ENCODE results near the gene NDUFB2. TPM values are rescaled to one million over a fixed set of nuclear protein-coding genes. Genes with fewer than 3 reads are reported as not detected.
A peak's percentile ranks its signal among the peaks of the same experiment; 100 is the strongest.

The NDUFB2 gene
- polyA plus RNA-seq, result 1,000 to 10,000 TPM in 1 of 3 donors, 100 to 1,000 TPM in 2; 742 to 1,051 (median 942) TPM

- Mint-ChIP-seq H3K9me3 (no peaks in the 10 kb centered on the region), H3K27ac (peak within 1 kb of the TSS; percentile 97 to 99 (median 98)), H3K36me3 (peaks cover 0 to 7% (median 0%) of the 10 kb centered on the region in 3 donors), H3K27me3 (ENCODE audit: low read depth in 3 of 3) (peaks cover 9 to 12% (median 10%) of the 10 kb centered on the region in 3 donors), H3K4me1 (peaks cover 43 to 59% of the 10 kb centered on the region in 2 donors), H3K4me3 (peak within 1 kb of the TSS; percentile 98 to 99 (median 99))
- peak; percentile 77 to 88 (median 81) for DNase-seq
Observed at GRCh38 chr7:140696680-140697446, at the start of gene NDUFB2. TSS of gene NDUFB2 (plus strand) at chr7:140696708. CDS start at chr7:140696745, 37 bp downstream.

DNA sequence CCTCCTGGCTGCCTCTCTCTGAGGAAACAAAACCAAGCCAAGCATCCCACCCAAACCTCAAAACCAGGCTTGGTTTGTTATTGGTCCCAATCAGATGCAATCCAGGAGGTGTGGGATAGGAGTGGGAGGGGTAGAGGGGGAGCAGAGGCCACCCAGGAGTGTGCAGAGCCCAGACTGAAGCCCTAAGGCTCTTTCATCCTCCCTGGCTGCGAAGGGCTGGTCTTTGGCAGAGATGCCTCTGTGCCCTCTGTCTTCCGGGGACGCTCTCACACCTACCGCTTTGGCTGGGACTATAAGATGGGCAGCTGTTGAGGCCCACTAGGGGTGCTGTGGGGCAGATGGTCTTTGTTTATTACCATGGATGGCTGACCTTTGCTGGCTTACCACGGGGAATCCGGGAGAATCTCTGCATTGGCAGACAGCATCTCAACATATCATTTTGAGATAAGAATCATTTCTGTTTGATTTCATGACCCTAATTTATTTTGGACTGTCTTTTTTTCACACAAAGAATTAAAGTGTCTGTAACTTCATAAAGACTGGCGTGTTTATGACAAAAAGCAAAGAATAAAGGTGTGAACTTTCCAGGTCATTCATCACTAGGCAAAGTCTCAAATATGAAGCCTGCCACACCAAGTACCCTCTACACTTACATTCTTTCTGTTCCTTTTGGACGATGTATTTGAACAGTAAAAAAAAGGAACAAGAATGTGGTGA lies 49.4 kb upstream of the NDUFB2 start:
- Mint-ChIP-seq H3K36me3 (no peaks in the 10 kb centered on the region), H3K4me3 (peak overlapping the region in 1 of 5 donors; percentile 7), H3K4me1 (peaks cover 8 to 11% of the 10 kb centered on the region in 2 donors), H3K27me3 (ENCODE audit: low read depth in 3 of 3) (peaks cover 6 to 14% (median 7%) of the 10 kb centered on the region in 3 donors), H3K9me3 (no peaks in the 10 kb centered on the region), H3K27ac (peak overlapping the region in 1 of 6 donors; percentile 69)
- peak; percentile 33 to 44 (median 37) for DNase-seq

DNA sequence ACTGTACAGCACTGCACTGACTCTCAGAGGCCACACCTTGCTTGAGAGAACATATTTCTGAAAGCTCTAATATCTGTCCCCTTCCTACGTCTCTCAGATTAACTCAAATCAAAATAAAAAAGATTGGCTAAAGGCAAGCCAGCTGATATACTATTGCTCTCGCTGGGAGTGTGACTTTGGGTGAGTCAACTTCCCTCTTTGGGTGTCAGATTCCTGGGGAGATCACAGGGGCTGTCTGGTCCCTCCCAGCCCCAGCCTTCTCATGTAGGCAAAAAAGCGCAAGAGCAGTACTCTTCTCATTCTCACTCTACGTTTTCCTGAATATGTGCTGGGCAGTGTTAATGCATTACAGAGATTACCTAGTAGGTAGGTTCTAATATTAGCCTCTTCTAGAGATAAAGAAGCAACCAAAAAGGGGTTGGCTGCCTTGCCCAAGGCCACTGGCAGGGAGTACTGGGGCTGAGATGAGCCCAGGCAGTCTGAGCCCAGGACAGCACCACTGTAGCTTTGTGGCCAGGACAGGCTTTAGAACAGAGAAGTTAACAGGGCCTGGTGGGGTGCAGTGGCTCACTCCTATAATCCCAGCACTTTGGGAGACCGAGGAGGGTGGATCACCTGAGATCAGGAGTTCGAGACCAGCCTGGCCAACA lies 46.8 kb upstream of the NDUFB2 start:
- Mint-ChIP-seq H3K27ac (no peak overlapping the region), H3K4me1 (peaks cover 12 to 18% of the 10 kb centered on the region in 2 donors), H3K36me3 (no peaks in the 10 kb centered on the region), H3K27me3 (ENCODE audit: low read depth in 3 of 3) (peaks cover 2 to 7% (median 6%) of the 10 kb centered on the region in 3 donors), H3K9me3 (no peaks in the 10 kb centered on the region), H3K4me3 (no peak overlapping the region)
- no peak for DNase-seq

DNA sequence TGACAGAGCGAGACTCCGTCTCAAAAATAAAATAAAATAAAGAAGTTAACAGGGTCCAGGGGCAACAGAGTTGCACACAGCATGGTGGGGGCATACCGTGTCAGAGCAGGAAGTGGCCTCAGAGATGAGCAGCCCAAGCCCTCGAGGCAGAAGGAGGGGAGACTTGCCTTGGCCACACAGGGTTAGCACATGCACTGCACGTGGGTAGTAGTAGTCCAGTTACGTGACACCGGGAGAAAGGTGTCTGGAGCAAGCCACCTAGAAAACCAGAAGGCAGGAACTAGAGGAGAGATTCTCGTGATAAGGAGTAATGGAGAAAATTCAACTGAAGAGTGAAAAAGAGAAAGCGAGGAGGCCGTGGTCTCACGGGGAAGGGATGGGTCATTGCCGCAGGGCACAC lies 46.1 kb upstream of the NDUFB2 start:
- no peak for DNase-seq

DNA sequence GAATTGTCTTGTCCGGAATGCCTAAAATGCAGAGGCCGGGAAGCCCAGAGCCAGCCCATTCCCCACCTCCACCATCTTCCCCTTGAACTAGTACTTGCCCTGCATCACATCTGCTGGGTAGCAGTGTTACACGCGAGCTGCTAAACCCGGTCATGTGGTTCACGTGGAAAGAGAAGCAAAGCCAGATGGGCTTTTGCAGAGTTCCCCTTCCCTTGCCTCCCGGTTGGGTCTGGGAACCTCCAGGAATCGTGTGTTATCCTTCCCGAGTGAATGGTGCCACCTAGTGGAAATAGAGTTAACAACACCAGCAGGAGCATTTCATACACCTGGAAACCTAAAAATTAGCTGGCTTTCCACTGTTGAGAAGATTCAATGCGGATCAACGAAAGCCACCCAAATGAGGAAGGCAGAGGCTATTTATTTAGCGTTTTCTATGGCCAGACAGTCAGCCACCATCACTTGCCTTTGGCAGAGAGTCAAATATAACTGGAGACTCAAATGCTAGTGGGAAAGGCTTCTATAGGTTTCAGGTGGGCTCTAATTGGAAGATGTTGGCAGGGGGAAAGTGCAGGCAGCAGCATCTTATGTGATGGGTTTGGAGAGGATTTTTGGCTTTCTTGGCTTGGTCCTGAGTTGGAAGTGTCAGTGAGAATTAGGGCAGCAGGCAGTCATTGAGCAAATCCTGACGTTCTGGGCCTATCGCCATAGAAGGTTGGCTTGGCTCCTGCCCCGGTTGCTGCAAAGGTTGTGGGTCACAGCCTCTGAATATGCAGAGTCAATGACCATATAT lies 43.0 kb upstream of the NDUFB2 start:
- peak; percentile 37 to 43 (median 41) for DNase-seq
- Mint-ChIP-seq H3K36me3 (no peaks in the 10 kb centered on the region), H3K27ac (no peak overlapping the region), H3K4me3 (no peak overlapping the region), H3K4me1 (peaks cover 21 to 25% of the 10 kb centered on the region in 2 donors), H3K9me3 (no peaks in the 10 kb centered on the region), H3K27me3 (ENCODE audit: low read depth in 3 of 3) (peaks cover 2 to 5% (median 5%) of the 10 kb centered on the region in 3 donors)

More for the DNA sequence above, 46.1 kb upstream of the NDUFB2 start:
- Mint-ChIP-seq H3K27ac (no peak overlapping the region), H3K9me3 (no peaks in the 10 kb centered on the region), H3K27me3 (ENCODE audit: low read depth in 3 of 3) (peaks cover 2 to 5% (median 5%) of the 10 kb centered on the region in 3 donors), H3K36me3 (no peaks in the 10 kb centered on the region), H3K4me3 (no peak overlapping the region), H3K4me1 (peaks cover 13 to 18% of the 10 kb centered on the region in 2 donors)

DNA sequence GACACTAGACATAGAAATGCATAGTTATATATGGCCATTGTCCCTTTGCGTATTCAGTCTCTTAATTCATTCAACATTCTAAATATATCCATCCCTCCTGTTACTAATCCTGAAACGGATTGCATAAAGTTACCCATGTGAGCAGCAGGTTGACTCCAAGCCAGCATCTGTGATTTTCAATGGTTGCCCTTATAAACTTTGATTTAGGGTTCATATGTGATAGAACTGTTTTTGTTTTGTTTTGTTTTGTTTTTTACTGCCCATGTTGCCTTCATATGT lies 42.5 kb upstream of the NDUFB2 start:
- H3K27ac Mint-ChIP-seq, result no peak overlapping the region
- peaks cover 21 to 25% of the 10 kb centered on the region in 2 donors for H3K4me1 Mint-ChIP-seq

DNA sequence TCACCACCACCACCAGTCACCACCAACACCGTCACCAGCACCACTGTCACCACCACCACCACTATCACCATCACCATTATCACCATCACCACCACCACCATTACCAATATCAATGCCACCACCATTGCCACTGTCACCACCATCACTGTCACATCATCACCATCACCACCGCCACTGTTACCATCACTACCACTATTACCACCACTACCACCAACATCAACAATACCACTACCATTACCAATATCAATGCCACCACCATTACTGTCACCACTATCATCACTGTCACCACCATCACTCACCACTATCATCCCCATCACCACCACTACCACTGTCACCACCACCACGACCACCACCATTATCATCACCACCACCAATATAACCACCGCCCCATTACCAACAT lies 41.8 kb upstream of the NDUFB2 start:
- Mint-ChIP-seq H3K4me1 (peaks cover 21 to 25% of the 10 kb centered on the region in 2 donors), H3K27me3 (ENCODE audit: low read depth in 3 of 3) (peaks cover 2 to 5% (median 3%) of the 10 kb centered on the region in 3 donors), H3K4me3 (no peak overlapping the region), H3K27ac (peak overlapping the region in 4 of 6 donors; percentile 6 to 65 (median 30)), H3K9me3 (no peaks in the 10 kb centered on the region), H3K36me3 (no peaks in the 10 kb centered on the region)
- no peak for DNase-seq

More for the DNA sequence above, 42.5 kb upstream of the NDUFB2 start:
- no peak for DNase-seq
- H3K9me3 Mint-ChIP-seq, result no peaks in the 10 kb centered on the region
- H3K27me3 Mint-ChIP-seq (ENCODE audit: low read depth in 3 of 3), result peaks cover 2 to 5% (median 5%) of the 10 kb centered on the region in 3 donors
- no peaks in the 10 kb centered on the region for H3K36me3 Mint-ChIP-seq
- no peak overlapping the region for H3K4me3 Mint-ChIP-seq

DNA sequence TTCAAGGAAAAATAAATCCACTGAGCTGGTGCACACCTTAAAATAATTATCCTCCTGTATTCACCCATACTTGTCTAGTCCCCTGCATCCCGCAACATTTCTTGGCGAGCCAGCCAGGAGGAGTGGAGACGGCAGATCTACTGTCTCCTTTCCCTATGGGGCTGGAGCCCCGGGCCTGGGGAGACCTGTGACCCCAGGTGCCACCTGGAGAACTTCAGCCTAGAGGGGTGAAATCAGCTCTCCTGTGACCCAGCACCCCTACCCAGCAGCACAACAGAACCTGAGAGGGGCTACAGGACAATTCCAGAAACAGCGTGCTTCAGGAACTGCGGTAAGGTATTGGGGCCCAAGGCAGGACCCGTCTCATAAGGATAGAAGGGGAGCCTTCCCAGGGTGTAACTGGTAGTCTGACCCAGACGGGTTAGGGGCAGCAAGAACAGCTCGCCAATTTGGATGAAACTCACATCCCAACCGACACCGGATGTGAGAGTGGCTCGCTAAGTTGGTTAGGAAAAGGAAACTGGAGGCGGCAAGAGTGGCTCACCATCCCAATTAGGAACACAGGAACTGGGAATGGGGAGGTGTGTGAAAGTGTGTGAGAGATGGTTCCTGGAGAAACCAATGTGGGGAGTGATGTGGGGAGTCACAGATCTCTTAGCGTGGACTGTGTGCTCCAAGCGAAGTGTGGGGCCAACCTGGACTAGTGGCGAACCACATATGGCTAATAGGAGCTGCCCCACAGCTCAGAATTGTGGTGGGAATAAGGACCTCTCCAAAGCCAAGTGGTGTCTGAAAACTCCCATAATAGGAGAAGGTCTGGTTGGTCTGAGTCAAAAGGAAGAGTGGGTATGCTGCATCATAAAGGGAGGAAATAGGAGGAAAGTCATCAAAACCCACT lies 40.7 kb upstream of the NDUFB2 start:
- Mint-ChIP-seq H3K27ac (peak overlapping the region in 4 of 6 donors; percentile 83 to 95 (median 94)), H3K36me3 (no peaks in the 10 kb centered on the region)
- no peak for DNase-seq

DNA sequence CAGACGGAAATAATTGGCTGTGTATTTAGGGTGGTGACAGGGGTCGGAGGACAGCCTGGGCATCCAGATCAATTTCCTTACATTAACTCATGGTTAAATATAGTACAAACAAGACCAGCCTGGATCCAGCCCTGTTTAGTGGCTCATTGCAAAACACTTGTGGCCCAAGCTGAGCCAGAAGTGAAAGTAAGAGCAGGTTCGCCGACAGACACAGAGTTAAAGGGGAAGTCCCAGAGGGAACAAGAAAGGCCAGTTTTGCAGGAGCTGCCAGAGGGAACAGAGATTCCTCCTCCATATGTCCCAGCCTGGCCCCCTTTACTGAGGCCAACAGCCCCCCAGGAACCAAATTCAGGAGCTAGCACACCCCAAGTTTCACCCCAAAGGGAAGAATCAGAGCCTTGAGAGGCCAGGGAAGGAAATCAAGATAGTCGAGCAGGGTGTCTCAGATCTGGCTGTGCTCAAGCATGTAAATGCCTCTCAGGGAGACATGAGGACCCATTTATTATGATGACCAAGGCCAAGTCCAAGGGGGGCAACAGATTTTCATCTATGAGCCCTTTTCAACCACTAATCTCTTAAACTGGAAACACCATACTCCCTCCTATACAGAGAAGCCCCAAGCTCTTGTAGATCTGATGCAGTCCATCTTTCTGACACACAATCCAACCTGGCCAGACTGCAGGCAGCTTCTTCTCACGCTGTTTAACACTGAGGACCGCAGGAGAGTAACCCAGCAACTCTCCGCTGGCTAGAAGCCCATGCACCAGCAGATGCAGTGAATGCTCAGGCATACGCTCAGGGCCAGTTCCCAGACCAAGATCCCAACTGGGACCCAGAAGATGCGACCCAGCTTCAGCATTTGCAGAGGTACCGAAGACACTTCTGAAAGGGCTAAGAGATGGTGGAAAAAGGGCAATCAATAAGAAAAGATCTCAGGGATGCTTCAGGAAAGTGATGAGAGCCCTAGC lies 39.7 kb upstream of the NDUFB2 start:
- no peaks in the 10 kb centered on the region for H3K9me3 Mint-ChIP-seq
- no peaks in the 10 kb centered on the region for H3K36me3 Mint-ChIP-seq
- H3K27ac Mint-ChIP-seq, result peak overlapping the region; percentile 78 to 95 (median 90)
- H3K4me1 Mint-ChIP-seq, result peaks cover 21 to 25% of the 10 kb centered on the region in 2 donors
- peak; percentile 30 to 38 (median 35) for DNase-seq
- H3K27me3 Mint-ChIP-seq (ENCODE audit: low read depth in 3 of 3), result peaks cover 2 to 3% (median 3%) of the 10 kb centered on the region in 3 donors
- H3K4me3 Mint-ChIP-seq, result peak overlapping the region; percentile 85 to 91 (median 87)

More for the DNA sequence above, 40.7 kb upstream of the NDUFB2 start:
- Mint-ChIP-seq H3K9me3 (no peaks in the 10 kb centered on the region), H3K4me3 (peak overlapping the region; percentile 85 to 91 (median 87)), H3K27me3 (ENCODE audit: low read depth in 3 of 3) (peaks cover 2 to 4% (median 3%) of the 10 kb centered on the region in 3 donors), H3K4me1 (peaks cover 21 to 25% of the 10 kb centered on the region in 2 donors)

DNA sequence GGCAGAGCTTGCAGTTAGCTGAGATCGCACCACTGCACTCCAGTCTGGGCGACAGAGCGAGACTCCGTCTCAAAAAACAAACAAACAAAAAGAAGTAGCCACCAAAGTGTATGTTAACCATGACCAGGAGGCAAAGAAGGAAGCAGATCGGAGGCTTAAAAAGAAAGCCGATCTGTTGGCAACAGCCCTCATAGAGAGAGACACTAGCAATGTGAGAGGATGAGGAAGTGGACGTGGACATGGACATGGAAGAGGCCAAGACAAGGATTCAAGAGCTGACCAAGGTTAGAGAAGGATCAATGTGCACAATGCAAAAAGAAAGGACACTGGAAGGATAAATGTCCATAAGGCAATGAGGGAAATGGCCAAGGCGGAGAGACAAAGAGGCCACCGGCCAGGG lies 38.6 kb upstream of the NDUFB2 start:
- DNase-seq, result no peak
- peaks cover 2 to 3% (median 2%) of the 10 kb centered on the region in 3 donors for H3K27me3 Mint-ChIP-seq (ENCODE audit: low read depth in 3 of 3)
- peaks cover 21 to 25% of the 10 kb centered on the region in 2 donors for H3K4me1 Mint-ChIP-seq
- H3K4me3 Mint-ChIP-seq, result no peak overlapping the region
- no peaks in the 10 kb centered on the region for H3K36me3 Mint-ChIP-seq
- no peaks in the 10 kb centered on the region for H3K9me3 Mint-ChIP-seq
- no peak overlapping the region for H3K27ac Mint-ChIP-seq

DNA sequence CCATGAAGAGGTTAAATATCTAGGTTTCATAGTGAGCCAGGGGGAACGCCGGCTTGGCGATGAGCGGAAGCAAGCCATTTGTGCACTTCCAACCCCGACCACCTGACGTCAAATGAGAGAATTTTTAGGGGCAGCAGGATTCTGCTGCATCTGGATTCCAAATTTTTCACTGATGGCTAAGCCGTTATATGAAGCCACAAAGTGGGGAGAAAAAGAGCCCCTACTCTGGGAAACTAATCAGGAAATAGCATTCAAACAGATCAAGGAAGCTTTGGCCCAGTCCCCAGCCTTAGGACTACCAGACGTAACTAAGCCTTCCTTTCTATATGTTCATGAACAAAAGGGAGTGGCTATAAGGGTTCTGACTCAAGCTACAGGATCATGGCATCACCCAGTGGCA lies 36.7 kb upstream of the NDUFB2 start:
- Mint-ChIP-seq H3K4me3 (no peak overlapping the region), H3K36me3 (no peaks in the 10 kb centered on the region), H3K4me1 (peaks cover 16 to 18% of the 10 kb centered on the region in 2 donors), H3K27ac (no peak overlapping the region), H3K9me3 (no peaks in the 10 kb centered on the region), H3K27me3 (ENCODE audit: low read depth in 3 of 3) (no peaks in the 10 kb centered on the region)
- no peak for DNase-seq
